GM10266 (cell line): ENCODE results near the gene CLGN.

Source experiments
- DNase-seq: peaks from one replicate; pipeline ENCODE4 v3.0.0; 2012; ENCODE audit errors: extremely low spot score
- TF ChIP-seq, protein P1 (sequence below): IDR thresholded peaks from 2 replicates; pipeline ENCODE4 v1.5.1; 2012; ENCODE audit warnings: mild to moderate bottlenecking, low read depth; ENCODE audit not compliant: control insufficient read depth, insufficient read depth; ENCODE audit errors: missing control alignments

CLGN gene

DNA sequence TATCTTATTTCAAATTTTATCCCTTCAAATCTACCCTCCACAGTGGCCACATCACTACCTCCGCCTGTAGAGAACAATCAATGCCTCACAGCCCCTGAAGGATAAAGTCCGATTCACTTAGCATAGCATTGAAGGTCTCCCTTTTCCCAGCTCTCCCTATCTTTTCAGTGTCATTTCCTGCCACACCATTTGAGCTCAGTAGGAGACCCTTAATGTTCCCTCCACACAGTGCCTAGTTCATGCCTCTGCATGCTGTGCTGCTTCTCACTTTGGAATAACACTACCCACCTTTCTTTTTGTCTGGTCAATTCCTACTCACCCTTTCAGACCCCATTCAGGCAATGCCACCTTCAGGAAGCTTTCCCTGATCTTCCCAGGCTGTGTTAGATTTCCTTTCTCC lies 77.6 kb downstream of the CLGN start:
- DNase-seq, result no peak
- TF ChIP-seq, protein P1, sequence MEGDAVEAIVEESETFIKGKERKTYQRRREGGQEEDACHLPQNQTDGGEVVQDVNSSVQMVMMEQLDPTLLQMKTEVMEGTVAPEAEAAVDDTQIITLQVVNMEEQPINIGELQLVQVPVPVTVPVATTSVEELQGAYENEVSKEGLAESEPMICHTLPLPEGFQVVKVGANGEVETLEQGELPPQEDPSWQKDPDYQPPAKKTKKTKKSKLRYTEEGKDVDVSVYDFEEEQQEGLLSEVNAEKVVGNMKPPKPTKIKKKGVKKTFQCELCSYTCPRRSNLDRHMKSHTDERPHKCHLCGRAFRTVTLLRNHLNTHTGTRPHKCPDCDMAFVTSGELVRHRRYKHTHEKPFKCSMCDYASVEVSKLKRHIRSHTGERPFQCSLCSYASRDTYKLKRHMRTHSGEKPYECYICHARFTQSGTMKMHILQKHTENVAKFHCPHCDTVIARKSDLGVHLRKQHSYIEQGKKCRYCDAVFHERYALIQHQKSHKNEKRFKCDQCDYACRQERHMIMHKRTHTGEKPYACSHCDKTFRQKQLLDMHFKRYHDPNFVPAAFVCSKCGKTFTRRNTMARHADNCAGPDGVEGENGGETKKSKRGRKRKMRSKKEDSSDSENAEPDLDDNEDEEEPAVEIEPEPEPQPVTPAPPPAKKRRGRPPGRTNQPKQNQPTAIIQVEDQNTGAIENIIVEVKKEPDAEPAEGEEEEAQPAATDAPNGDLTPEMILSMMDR, result no peak

DNA sequence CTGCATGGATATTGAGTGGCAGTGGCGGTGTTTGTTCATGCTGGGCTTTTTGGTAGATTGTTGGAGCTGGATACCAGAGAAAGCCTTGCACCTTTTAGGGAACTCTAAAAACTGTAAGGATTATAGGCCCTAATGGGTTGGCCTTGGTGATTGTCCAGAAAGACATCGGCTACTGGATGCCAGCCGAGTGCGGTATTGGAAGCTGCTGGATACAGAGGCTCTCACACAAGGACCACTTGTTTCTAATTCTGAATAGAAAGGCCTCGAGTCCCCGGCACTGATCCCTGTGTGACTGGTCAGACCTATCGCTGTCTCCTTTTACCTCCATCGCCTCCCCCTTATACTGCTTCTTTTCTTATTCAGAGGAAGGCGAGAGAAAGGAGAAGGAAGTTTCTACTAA lies 81.3 kb downstream of the CLGN start:
- TF ChIP-seq, protein P1, result no peak
- DNase-seq, result no peak

DNA sequence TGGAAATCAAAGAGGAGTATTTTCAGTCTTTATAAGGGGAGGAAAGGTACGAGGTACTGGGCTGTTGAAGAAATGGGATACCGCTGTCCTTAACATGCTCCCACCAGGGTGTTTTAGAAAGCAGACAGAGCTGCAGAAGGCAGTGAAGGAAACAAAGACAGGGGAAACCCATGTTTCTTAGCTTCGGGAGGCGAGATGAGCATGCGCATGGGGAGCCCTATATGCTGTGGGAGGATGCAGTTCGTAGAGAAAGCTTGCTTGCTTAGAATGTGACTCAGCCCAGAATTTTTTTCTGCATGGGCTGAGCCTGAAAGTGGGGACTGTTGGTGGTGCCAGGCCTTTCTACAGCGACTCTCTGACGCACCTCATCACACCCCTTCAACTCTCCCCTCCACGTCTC lies 82.8 kb downstream of the CLGN start:
- TF ChIP-seq, protein P1, result no peak
- DNase-seq, result no peak

DNA sequence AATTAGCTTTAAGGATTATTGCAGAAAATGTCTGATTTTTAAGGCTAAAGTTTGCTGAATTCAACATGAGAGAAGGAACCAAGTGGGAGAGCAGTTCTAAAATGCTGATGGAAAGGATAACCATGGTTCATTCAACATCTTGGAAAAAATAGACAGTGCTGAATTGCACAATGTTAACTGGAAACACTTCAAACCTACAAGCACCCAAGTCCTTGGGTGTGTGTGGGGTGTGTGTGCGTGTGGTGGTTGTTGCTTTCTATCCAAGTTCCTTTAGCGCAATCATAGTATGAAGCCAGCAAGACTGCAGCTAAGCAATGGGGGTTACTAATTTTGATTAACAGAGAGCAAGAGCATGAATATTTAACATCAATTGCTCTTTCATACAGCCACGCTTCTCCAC lies 83.3 kb downstream of the CLGN start:
- TF ChIP-seq, protein P1, result no peak
- DNase-seq, result no peak

DNA sequence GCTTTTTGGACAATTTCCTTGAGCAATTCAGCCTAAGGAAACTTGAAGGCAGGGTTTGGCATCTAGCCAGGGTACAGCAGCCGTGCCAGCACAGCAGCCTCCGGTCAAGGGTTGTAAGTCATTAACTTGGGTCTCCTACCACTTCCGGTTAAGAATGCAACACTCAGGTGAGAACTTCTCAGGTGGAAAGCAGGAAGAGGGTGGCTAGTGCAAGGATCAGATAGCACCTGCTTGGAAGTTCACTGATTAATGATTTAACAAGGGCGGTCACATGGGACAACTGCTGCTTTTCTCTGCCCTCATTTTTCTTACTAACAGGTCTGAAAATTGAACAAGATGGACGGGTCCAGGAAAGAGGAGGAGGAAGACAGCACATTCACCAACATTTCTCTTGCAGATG lies 84.1 kb downstream of the CLGN start:
- no peak for DNase-seq
- TF ChIP-seq, protein P1, result no peak

DNA sequence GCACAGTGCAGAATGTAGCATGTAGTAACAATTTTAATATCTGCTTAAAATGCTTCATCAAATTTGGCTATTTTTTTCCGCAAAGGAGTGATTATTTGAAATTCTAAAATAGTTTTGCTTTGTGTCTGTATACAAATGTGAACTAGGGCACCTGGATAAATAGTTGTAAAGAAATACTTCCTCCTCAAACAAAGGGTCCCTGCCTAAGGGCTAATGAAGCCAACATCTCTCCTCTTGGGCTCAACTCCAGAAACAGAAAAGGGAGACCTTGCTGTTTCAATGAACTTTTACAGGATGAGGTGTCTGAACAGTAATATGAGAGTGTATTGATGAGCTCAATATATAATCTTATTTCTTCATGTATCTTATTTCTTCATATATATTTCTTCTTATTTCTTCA lies 84.8 kb downstream of the CLGN start:
- TF ChIP-seq, protein P1, result no peak
- DNase-seq, result no peak
